ENCODE results near the gene GPT2.

Gene GPT2

DNA sequence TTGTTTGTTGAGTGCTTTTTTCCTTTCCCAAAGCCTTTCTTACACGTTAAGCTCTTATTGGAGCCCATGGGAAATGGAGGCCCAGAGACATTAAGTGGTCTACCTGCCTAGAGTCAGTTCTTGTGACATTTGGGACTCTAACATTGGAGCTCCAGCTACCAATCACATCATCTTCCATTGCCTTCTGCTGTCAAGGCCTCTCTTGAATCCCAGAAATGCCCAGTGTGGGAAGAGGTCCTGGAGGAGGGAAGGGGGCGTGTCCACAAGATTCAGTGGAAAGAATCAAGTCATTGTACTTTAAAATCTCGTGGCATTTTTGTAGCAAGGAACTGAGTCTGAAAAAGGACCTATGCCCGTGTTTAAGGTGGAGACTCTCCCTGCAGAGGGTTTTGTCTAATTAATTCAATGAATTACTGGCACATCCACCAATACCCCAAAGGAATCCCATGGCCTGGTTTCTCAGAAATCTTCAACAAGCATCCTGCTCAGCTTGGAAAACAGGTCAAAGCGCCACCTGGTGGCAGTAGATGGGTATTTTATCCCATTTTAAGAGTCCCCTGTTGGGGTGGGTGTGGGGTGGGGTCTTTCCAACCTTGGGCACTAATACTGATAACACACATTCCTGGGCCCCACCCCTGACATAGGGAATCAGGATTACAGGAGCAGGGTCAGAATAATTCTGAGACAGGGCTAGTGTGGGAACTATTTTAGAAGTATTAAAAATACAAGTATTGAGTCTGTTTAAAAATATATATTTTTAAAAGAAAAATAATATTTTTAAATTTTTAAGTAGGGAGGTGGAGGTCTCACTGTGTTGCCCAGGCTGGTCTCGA lies 24.6 kb downstream of the GPT2 start:
- ATAC-seq, result peak; percentile 86

DNA sequence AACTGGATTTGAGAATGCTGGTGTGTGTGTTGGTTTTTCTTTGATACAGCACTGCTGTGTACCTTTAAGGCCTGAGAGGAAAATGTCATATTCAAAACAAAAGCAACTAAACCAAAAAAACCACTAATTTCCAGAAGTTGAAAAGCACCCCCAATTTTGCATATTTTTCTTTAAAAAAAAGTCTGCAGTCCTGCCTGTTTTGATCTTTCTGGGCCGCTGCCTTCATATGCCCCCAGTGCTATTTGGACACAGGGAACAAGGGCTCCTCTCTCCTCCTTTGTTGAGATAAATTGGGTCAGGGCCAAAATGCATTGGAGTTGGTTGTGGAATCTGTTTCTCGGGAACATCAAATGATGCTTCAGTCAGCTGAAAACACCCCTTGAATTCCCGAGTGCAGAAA lies 26.9 kb downstream of the GPT2 start:
- TF ChIP-seq ZNF565 (CRISPR knock-in tag; conservative IDR thresholded peaks at IDR 0.05; ENCODE audit: low read depth) (no peak), OSR1 (CRISPR knock-in tag; IDR thresholded peaks at IDR 0.05) (no peak), RARB (CRISPR knock-in tag; IDR thresholded peaks at IDR 0.05) (no peak), PPARA (CRISPR knock-in tag; IDR thresholded peaks at IDR 0.05; ENCODE audit: borderline replicate concordance) (no peak), SNAI2 (CRISPR knock-in tag; IDR thresholded peaks at IDR 0.05) (no peak)
- TF ChIP-seq, protein P1, sequence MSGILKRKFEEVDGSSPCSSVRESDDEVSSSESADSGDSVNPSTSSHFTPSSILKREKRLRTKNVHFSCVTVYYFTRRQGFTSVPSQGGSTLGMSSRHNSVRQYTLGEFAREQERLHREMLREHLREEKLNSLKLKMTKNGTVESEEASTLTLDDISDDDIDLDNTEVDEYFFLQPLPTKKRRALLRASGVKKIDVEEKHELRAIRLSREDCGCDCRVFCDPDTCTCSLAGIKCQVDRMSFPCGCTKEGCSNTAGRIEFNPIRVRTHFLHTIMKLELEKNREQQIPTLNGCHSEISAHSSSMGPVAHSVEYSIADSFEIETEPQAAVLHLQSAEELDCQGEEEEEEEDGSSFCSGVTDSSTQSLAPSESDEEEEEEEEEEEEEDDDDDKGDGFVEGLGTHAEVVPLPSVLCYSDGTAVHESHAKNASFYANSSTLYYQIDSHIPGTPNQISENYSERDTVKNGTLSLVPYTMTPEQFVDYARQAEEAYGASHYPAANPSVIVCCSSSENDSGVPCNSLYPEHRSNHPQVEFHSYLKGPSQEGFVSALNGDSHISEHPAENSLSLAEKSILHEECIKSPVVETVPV (CRISPR knock-in tag; IDR thresholded peaks at IDR 0.05), result no peak
- TF ChIP-seq, protein P2, sequence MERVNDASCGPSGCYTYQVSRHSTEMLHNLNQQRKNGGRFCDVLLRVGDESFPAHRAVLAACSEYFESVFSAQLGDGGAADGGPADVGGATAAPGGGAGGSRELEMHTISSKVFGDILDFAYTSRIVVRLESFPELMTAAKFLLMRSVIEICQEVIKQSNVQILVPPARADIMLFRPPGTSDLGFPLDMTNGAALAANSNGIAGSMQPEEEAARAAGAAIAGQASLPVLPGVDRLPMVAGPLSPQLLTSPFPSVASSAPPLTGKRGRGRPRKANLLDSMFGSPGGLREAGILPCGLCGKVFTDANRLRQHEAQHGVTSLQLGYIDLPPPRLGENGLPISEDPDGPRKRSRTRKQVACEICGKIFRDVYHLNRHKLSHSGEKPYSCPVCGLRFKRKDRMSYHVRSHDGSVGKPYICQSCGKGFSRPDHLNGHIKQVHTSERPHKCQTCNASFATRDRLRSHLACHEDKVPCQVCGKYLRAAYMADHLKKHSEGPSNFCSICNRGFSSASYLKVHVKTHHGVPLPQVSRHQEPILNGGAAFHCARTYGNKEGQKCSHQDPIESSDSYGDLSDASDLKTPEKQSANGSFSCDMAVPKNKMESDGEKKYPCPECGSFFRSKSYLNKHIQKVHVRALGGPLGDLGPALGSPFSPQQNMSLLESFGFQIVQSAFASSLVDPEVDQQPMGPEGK (CRISPR knock-in tag; IDR thresholded peaks at IDR 0.05; ENCODE audit: borderline replicate concordance), result no peak
- no peak for ATAC-seq

More for the DNA sequence above, 24.6 kb downstream of the GPT2 start:
- TF ChIP-seq, protein P3, sequence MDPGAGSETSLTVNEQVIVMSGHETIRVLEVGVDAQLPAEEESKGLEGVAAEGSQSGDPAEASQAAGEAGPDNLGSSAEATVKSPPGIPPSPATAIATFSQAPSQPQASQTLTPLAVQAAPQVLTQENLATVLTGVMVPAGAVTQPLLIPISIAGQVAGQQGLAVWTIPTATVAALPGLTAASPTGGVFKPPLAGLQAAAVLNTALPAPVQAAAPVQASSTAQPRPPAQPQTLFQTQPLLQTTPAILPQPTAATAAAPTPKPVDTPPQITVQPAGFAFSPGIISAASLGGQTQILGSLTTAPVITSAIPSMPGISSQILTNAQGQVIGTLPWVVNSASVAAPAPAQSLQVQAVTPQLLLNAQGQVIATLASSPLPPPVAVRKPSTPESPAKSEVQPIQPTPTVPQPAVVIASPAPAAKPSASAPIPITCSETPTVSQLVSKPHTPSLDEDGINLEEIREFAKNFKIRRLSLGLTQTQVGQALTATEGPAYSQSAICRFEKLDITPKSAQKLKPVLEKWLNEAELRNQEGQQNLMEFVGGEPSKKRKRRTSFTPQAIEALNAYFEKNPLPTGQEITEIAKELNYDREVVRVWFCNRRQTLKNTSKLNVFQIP (CRISPR knock-in tag; IDR thresholded peaks at IDR 0.05; ENCODE audit: borderline replicate concordance, low read depth), result no peak
- TF ChIP-seq ESRRG (CRISPR knock-in tag; IDR thresholded peaks at IDR 0.05) (no peak), CSDC2 (CRISPR knock-in tag; IDR thresholded peaks at IDR 0.05) (no peak), ARNTL (CRISPR knock-in tag; IDR thresholded peaks at IDR 0.05; ENCODE audit: borderline replicate concordance, low read depth) (no peak), OSR1 (CRISPR knock-in tag; IDR thresholded peaks at IDR 0.05) (no peak), ZNF565 (CRISPR knock-in tag; conservative IDR thresholded peaks at IDR 0.05; ENCODE audit: low read depth) (no peak), ISL1 (CRISPR knock-in tag; IDR thresholded peaks at IDR 0.05) (no peak), ZFP30 (CRISPR knock-in tag; IDR thresholded peaks at IDR 0.05) (no peak), TOX (CRISPR knock-in tag; IDR thresholded peaks at IDR 0.05; ENCODE audit: borderline replicate concordance) (no peak), PPARA (CRISPR knock-in tag; IDR thresholded peaks at IDR 0.05; ENCODE audit: borderline replicate concordance) (no peak), GLIS3 (CRISPR knock-in tag; IDR thresholded peaks at IDR 0.05) (no peak), SNAI2 (CRISPR knock-in tag; IDR thresholded peaks at IDR 0.05) (no peak), ZC3H10 (CRISPR knock-in tag; IDR thresholded peaks at IDR 0.05) (no peak), TCF4 (CRISPR knock-in tag; IDR thresholded peaks at IDR 0.05; ENCODE audit: borderline replicate concordance) (no peak), ZFP3 (CRISPR knock-in tag; IDR thresholded peaks at IDR 0.05) (no peak)
- TF ChIP-seq, protein P4, sequence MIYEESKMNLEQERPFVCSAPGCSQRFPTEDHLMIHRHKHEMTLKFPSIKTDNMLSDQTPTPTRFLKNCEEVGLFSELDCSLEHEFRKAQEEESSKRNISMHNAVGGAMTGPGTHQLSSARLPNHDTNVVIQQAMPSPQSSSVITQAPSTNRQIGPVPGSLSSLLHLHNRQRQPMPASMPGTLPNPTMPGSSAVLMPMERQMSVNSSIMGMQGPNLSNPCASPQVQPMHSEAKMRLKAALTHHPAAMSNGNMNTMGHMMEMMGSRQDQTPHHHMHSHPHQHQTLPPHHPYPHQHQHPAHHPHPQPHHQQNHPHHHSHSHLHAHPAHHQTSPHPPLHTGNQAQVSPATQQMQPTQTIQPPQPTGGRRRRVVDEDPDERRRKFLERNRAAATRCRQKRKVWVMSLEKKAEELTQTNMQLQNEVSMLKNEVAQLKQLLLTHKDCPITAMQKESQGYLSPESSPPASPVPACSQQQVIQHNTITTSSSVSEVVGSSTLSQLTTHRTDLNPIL (CRISPR knock-in tag; IDR thresholded peaks at IDR 0.05; ENCODE audit: low read depth), result no peak
- TF ChIP-seq, protein P1 (CRISPR knock-in tag; IDR thresholded peaks at IDR 0.05), result no peak
- TF ChIP-seq, protein P2 (CRISPR knock-in tag; IDR thresholded peaks at IDR 0.05; ENCODE audit: borderline replicate concordance), result no peak
- TF ChIP-seq, protein P5, sequence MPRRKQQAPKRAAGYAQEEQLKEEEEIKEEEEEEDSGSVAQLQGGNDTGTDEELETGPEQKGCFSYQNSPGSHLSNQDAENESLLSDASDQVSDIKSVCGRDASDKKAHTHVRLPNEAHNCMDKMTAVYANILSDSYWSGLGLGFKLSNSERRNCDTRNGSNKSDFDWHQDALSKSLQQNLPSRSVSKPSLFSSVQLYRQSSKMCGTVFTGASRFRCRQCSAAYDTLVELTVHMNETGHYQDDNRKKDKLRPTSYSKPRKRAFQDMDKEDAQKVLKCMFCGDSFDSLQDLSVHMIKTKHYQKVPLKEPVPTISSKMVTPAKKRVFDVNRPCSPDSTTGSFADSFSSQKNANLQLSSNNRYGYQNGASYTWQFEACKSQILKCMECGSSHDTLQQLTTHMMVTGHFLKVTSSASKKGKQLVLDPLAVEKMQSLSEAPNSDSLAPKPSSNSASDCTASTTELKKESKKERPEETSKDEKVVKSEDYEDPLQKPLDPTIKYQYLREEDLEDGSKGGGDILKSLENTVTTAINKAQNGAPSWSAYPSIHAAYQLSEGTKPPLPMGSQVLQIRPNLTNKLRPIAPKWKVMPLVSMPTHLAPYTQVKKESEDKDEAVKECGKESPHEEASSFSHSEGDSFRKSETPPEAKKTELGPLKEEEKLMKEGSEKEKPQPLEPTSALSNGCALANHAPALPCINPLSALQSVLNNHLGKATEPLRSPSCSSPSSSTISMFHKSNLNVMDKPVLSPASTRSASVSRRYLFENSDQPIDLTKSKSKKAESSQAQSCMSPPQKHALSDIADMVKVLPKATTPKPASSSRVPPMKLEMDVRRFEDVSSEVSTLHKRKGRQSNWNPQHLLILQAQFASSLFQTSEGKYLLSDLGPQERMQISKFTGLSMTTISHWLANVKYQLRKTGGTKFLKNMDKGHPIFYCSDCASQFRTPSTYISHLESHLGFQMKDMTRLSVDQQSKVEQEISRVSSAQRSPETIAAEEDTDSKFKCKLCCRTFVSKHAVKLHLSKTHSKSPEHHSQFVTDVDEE (CRISPR knock-in tag; IDR thresholded peaks at IDR 0.05), result no peak
